GM12878 (cell line): Measurements from ENCODE around the gene SETBP1. TPM values are rescaled to one million over a fixed set of nuclear protein-coding genes. Genes with fewer than 3 reads are reported as not detected.

Experiments used
- ATAC-seq: fragments of 200-7000 bp; cut with Tn5 transposase; 3 replicates; pipeline ENCODE4 v1.9.1; 2020; ENCODE audit warnings: mild to moderate bottlenecking, moderate library complexity
- BruUV-seq: library from RNA; stranded (reverse); fragments of 400-500 nt; replicated peaks from 2 replicates; lab custom pipeline; 2021; lab: Mats Ljungman, UMichigan
- CTCF ChIA-PET: fragments of 300-600 bp; sonication (Branson Sonifier 250); formaldehyde crosslinking; extraction: SDS; loops from one replicate; lab custom pipeline; 2021; ENCODE audit warnings: inconsistent platforms; lab: Yijun Ruan, JAX
- POLR2A ChIA-PET: fragments of 350-600 bp; formaldehyde crosslinking; extraction: SDS; loops from one replicate; lab custom pipeline; 2021; ENCODE audit warnings: inconsistent platforms; lab: Charles Lee
- RAD21 ChIA-PET: fragments of 300-600 bp; sonication (Branson Sonifier 250); formaldehyde crosslinking; loops from one replicate; lab custom pipeline; 2023; ENCODE audit warnings: antibody characterized with exemption; ENCODE audit not compliant: unreplicated experiment; lab: Charles Lee
- SMC1A ChIA-PET: fragments of 300-600 bp; sonication (Branson Sonifier 250); formaldehyde crosslinking; loops from one replicate; lab custom pipeline; 2023; ENCODE audit not compliant: unreplicated experiment, uncharacterized antibody; lab: Charles Lee
- DNase-seq: peaks from one replicate; pipeline ENCODE4 v3.0.0-alpha.2; 2011; ENCODE audit warnings: low read depth, low spot score
- FAIRE-seq: peaks from 3 replicates; lab custom pipeline; 2011; peaks lifted over from hg19 to GRCh38; lab: Jason Lieb, UNC
- H2AFZ ChIP-seq: 2 replicates; pipeline ENCODE4 v1.6.0; 2011; ENCODE audit warnings: low read depth, low read length, control low read depth; ENCODE audit not compliant: control insufficient read depth
- H3K27ac ChIP-seq: 2 replicates; pipeline ENCODE4 v1.5.1; 2011; ENCODE audit warnings: control low read depth; ENCODE audit not compliant: control insufficient read depth, insufficient read depth
- H3K27me3 ChIP-seq, 2 experiments: replicated peaks in 1 of 2; 2 replicates each; pipeline versions ENCODE4 v1.6.0 to v1.6.1; 2011; ENCODE audit warnings: low read length in 1 of 2; ENCODE audit not compliant: control insufficient read depth in 2 of 2, insufficient read depth in 2 of 2
- H3K36me3 ChIP-seq, 2 experiments: 2 replicates each; pipeline ENCODE4 v1.5.1; 2011; ENCODE audit warnings: low read length in 1 of 2; ENCODE audit not compliant: control insufficient read depth in 2 of 2, insufficient read depth in 2 of 2
- H3K4me1 ChIP-seq: 2 replicates; pipeline ENCODE4 v1.6.1; 2011; ENCODE audit warnings: mild to moderate bottlenecking, low read length, moderate library complexity, mixed read lengths; ENCODE audit not compliant: control insufficient read depth, insufficient read depth
- H3K4me2 ChIP-seq: 2 replicates; pipeline ENCODE4 v1.6.0; 2011; ENCODE audit warnings: control low read depth; ENCODE audit not compliant: control insufficient read depth, insufficient read depth
- H3K4me3 ChIP-seq: fragments of 200-600 bp; sonication (generic); 2 replicates; pipeline ENCODE4 v1.5.1; 2016
- H3K79me2 ChIP-seq: 2 replicates; pipeline ENCODE4 v1.6.0; 2011; ENCODE audit warnings: low read length; ENCODE audit not compliant: control insufficient read depth, insufficient read depth
- H3K9ac ChIP-seq: 2 replicates; pipeline ENCODE4 v1.8.0; 2011; ENCODE audit warnings: low read length, control low read depth, mixed read lengths; ENCODE audit not compliant: control insufficient read depth, insufficient read depth
- H3K9me3 ChIP-seq: replicated peaks from 3 replicates; pipeline ENCODE4 v1.5.1; 2011; ENCODE audit warnings: mild to moderate bottlenecking, low read length; ENCODE audit not compliant: control insufficient read depth, insufficient read depth
- H4K20me1 ChIP-seq: 2 replicates; pipeline ENCODE4 v1.6.0; 2011; ENCODE audit not compliant: control insufficient read depth, insufficient read depth
- IKZF2 ChIP-seq, 2 experiments: fragments of 450-650 bp; IDR thresholded peaks; 2 replicates each; pipeline ENCODE4 v1.6.1; 2017; ENCODE audit warnings: mild to moderate bottlenecking in 2 of 2, moderate library complexity in 2 of 2
- SREBF1 ChIP-seq: IDR thresholded peaks from 2 replicates; pipeline ENCODE4 v1.6.1; 2012; ENCODE audit warnings: mild to moderate bottlenecking, low read length
- SUZ12 ChIP-seq: fragments of 200-600 bp; sonication (generic); IDR thresholded peaks from one replicate; pipeline ENCODE4 v1.6.1; 2018; ENCODE audit warnings: antibody characterized with exemption, mild to moderate bottlenecking; ENCODE audit not compliant: unreplicated experiment
- ZNF592 ChIP-seq: fragments of 450-650 bp; IDR thresholded peaks from 2 replicates; pipeline ENCODE4 v1.6.1; 2017; ENCODE audit warnings: mild to moderate bottlenecking, moderate library complexity
- WGBS: methylation state at CpG from one replicate; pipeline ENCODE4 v1.1.6; 2016; ENCODE audit warnings: low lambda C conversion rate; ENCODE audit not compliant: insufficient replicate concordance, insufficient coverage; ENCODE audit errors: missing lambda C conversion rate; 5-methylcytosine and 5-hydroxymethylcytosine counted together
- in situ Hi-C: fragments of 300-500 bp; cut with MboI; formaldehyde crosslinking; loops from 9 replicates; pipeline ENCODE4 v1.14.3; 2018; ENCODE audit warnings: mixed read lengths
- intact Hi-C: fragments of 100-400 bp; cut with micrococcal nuclease; formaldehyde crosslinking; loops from one replicate; pipeline ENCODE4 v1.14.2; 2022; ENCODE audit not compliant: unreplicated experiment
- polyA plus RNA-seq, 11 experiments: library from polyadenylated mRNA; depleted of rRNA in 4 of 11; unstranded in 6 of 11; stranded (reverse) in 5 of 11; fragments of >200 nt; fragmentation: Nextera tagmentation in 4 of 11; fragmentation: Illumina TruSeq in 1 of 11; extraction: Ambion mirVana in 4 of 11; extraction: Trizol in 1 of 11; gene quantifications; 1 replicate in 1 of 11; 2 replicates in 10 of 11; pipeline versions ENCODE4 v1.2.1 to v1.2.3, GENCODE V29; 2011 to 2016; ENCODE audit warnings: inconsistent platforms in 2 of 11, missing spikeins in 2 of 11, low read depth in 1 of 11
- total RNA-seq, 4 experiments: library from RNA; depleted of rRNA in 3 of 4; stranded (reverse); fragments of >200 nt in 3 of 4; fragmentation: Illumina TruSeq in 1 of 4; extraction: Trizol in 1 of 4; gene quantifications; 2 replicates each; pipeline versions ENCODE4 v1.2.1 to v1.2.3, GENCODE V29; 2013 to 2021
- TF ChIP-seq, protein P1 (sequence below): fragments of 450-650 bp; IDR thresholded peaks from 2 replicates; pipeline ENCODE4 v1.6.1; 2017; ENCODE audit warnings: low read depth, mild to moderate bottlenecking, moderate library complexity
- TF ChIP-seq, protein P2 (sequence below): IDR thresholded peaks from 2 replicates; pipeline ENCODE4 v1.6.1; 2012; ENCODE audit warnings: low read depth, low read length, improper control_type of control experiment

SETBP1 gene
- total and polyA plus RNA-seq, 10 of the 15 experiments (the other 5 are each of a cell fraction or from before 2014, with no cell fraction given), result 0.99 to 29.7 (median 8.3) TPM

DNA sequence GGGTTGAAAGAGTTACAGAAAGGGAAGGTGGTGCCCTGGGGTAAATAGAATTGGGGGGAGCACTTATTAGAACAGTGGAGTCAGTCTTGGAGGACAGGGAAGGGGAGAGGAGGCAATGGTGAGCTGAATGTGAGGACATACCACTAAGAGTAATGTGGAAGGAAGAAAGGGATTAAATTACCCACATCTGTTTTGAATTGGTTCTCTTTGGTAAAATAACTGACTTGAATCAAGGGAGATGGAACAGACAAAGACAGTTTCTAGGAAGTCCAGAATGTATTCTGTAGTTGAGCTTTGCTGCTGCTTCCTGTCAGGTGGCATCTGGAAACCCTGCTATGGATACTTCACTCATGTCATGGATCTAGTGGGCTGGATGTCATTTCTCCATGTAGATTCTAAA is 6.7 kb downstream of the SETBP1 start (continued):
- TF ChIP-seq ZNF592, result no peak

DNA sequence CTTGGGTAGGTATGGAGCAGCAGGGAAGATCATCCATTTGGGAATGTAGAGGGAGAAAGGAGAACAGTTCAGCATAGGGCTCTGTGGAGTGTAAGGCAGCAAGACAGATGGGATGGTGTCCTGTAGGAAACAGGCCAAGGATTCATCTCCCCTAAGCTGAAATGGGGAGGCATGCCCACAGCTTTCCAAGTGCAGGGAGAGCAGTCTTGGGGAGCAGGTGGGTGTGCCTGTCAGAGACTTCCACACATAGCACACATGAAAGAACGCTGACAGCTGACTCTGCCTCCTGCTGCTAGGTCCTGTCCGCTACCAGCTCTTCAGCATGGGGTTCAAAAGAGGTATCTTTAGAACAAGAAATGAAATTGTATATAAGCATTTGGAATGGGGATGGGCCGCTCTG is 9.0 kb downstream of the SETBP1 start:
- Histone ChIP-seq H3K27me3 (0 out of 4 replicates have a peak, but pooled peaks cover 0 to 3% of the 10 kb centered on the region in 2 experiments), H3K4me2 (no peak overlapping the region), H3K9me3 (no peaks in the 10 kb centered on the region; the same call in 2 of the 3 replicates), H4K20me1 (0 out of 2 replicates have a peak, but pooled peaks cover 5% of the 10 kb centered on the region), H3K4me3 (no peak overlapping the region), H3K79me2 (peaks cover 3% of the 10 kb centered on the region), H3K36me3 (peaks cover 0 to 2% of the 10 kb centered on the region in 2 experiments; a peak in 2 of 4 replicates), H3K27ac (no peak overlapping the region), H3K9ac (no peak overlapping the region), H2AFZ (no peak overlapping the region), H3K4me1 (peaks cover 9% of the 10 kb centered on the region)
- RAD21 ChIA-PET, result interaction anchor here (1.1 kb wide), 1 partner anchor 70 kb away, joined by 4 read pairs; no protein-coding TSS in a partner anchor
- POLR2A ChIA-PET, result interaction anchor here (0.8 to 1.5 kb wide), 3 partner anchors 12 to 65 kb away, joined by 3 to 4 read pairs (median 3); no protein-coding TSS in a partner anchor
- intact Hi-C loops (no loop called here), in situ Hi-C loops (no loop called here)
- SMC1A ChIA-PET, result interaction anchor here (0.6 to 1.5 kb wide), 6 partner anchors 9 to 97 kb away, joined by 3 to 8 read pairs (median 4); no protein-coding TSS in a partner anchor
- DNase-seq, result no peak
- no peak for ATAC-seq
- CTCF ChIA-PET, result interaction anchor here (1.3 kb wide), 1 partner anchor 10 kb away, joined by 4 read pairs; no protein-coding TSS in a partner anchor
- TF ChIP-seq, protein P1, sequence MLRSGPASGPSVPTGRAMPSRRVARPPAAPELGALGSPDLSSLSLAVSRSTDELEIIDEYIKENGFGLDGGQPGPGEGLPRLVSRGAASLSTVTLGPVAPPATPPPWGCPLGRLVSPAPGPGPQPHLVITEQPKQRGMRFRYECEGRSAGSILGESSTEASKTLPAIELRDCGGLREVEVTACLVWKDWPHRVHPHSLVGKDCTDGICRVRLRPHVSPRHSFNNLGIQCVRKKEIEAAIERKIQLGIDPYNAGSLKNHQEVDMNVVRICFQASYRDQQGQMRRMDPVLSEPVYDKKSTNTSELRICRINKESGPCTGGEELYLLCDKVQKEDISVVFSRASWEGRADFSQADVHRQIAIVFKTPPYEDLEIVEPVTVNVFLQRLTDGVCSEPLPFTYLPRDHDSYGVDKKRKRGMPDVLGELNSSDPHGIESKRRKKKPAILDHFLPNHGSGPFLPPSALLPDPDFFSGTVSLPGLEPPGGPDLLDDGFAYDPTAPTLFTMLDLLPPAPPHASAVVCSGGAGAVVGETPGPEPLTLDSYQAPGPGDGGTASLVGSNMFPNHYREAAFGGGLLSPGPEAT, result no peak
- TF ChIP-seq, protein P2, sequence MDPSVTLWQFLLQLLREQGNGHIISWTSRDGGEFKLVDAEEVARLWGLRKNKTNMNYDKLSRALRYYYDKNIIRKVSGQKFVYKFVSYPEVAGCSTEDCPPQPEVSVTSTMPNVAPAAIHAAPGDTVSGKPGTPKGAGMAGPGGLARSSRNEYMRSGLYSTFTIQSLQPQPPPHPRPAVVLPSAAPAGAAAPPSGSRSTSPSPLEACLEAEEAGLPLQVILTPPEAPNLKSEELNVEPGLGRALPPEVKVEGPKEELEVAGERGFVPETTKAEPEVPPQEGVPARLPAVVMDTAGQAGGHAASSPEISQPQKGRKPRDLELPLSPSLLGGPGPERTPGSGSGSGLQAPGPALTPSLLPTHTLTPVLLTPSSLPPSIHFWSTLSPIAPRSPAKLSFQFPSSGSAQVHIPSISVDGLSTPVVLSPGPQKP, result no peak
- no peak for TF ChIP-seq SUZ12
- TF ChIP-seq IKZF2 (IDR thresholded peaks at IDR 0.05), result no peak
- TF ChIP-seq SREBF1, result no peak
- 57% methylated on average over 3 of the region's 3 CpGs for WGBS
- no peak for FAIRE-seq
- BruUV-seq, result no TSS peak
